ENCODE results near the gene HMGCL.
"Not testable (repeated sequence)": the region's sequence is repeated elsewhere in the genome, so short reads cannot be mapped to it uniquely, and the experiment has no call there.

The HMGCL gene

GRCh38 chr1:23827717-23828116, 2.5 kb upstream of the HMGCL start:
- peaks cover 17% of the 10 kb centered on the region for H3K79me2 ChIP-seq (ENCODE audit: control insufficient read depth, insufficient read depth, low read length, unreplicated experiment)
- H2AFZ ChIP-seq (ENCODE audit: low read length, unreplicated experiment), result peak overlapping the region; percentile 52
- peaks cover 12% of the 10 kb centered on the region for H3K4me1 ChIP-seq (ENCODE audit: control insufficient read depth, insufficient read depth, low read length, unreplicated experiment)
- no peak overlapping the region for H3K27ac ChIP-seq (ENCODE audit: low read depth, low read length)
- no peak overlapping the region for H3K4me3 ChIP-seq (ENCODE audit: low read depth, low read length)
- no peaks in the 10 kb centered on the region for H3K27me3 ChIP-seq (ENCODE audit: insufficient read depth, low read length)
- no peaks in the 10 kb centered on the region for H3K36me3 ChIP-seq (ENCODE audit: insufficient read depth, low read length)

GRCh38 chr1:23826590-23826989, 1.4 kb upstream of the HMGCL start:
- H3K36me3 ChIP-seq (ENCODE audit: insufficient read depth, low read length); H3K27me3 ChIP-seq (ENCODE audit: insufficient read depth, low read length); H2AFZ ChIP-seq (ENCODE audit: low read length, unreplicated experiment); H3K4me3 ChIP-seq (ENCODE audit: low read depth, low read length); H3K27ac ChIP-seq (ENCODE audit: low read depth, low read length): not testable (repeated sequence)
- peaks cover 12% of the 10 kb centered on the region for H3K4me1 ChIP-seq (ENCODE audit: control insufficient read depth, insufficient read depth, low read length, unreplicated experiment)
- H3K79me2 ChIP-seq (ENCODE audit: control insufficient read depth, insufficient read depth, low read length, unreplicated experiment), result peaks cover 17% of the 10 kb centered on the region

GRCh38 chr1:23825762-23826522, 713 bp upstream of the HMGCL start:
- Histone ChIP-seq H3K4me1 (ENCODE audit: control insufficient read depth, insufficient read depth, low read length, unreplicated experiment) (peaks cover 12% of the 10 kb centered on the region), H3K27me3 (ENCODE audit: insufficient read depth, low read length) (no peaks in the 10 kb centered on the region), H3K27ac (ENCODE audit: low read depth, low read length) (0 out of 2 replicates have a peak overlapping the region, but pooled peaks have one; percentile 1), H3K4me3 (ENCODE audit: low read depth, low read length) (peak overlapping the region; percentile 96), H3K36me3 (ENCODE audit: insufficient read depth, low read length) (no peaks in the 10 kb centered on the region), H2AFZ (ENCODE audit: low read length, unreplicated experiment) (peak overlapping the region; percentile 84), H3K79me2 (ENCODE audit: control insufficient read depth, insufficient read depth, low read length, unreplicated experiment) (peaks cover 17% of the 10 kb centered on the region)

GRCh38 chr1:23824711-23825075, 536 bp downstream of the HMGCL start:
- Histone ChIP-seq H3K4me3 (ENCODE audit: low read depth, low read length) (peak overlapping the region; percentile 96), H2AFZ (ENCODE audit: low read length, unreplicated experiment) (peak overlapping the region; percentile 85), H3K36me3 (ENCODE audit: insufficient read depth, low read length) (no peaks in the 10 kb centered on the region), H3K27ac (ENCODE audit: low read depth, low read length) (peak overlapping the region; percentile 69), H3K4me1 (ENCODE audit: control insufficient read depth, insufficient read depth, low read length, unreplicated experiment) (peaks cover 12% of the 10 kb centered on the region), H3K79me2 (ENCODE audit: control insufficient read depth, insufficient read depth, low read length, unreplicated experiment) (peaks cover 17% of the 10 kb centered on the region), H3K27me3 (ENCODE audit: insufficient read depth, low read length) (no peaks in the 10 kb centered on the region)

- Histone ChIP-seq H2AFZ (ENCODE audit: low read length, unreplicated experiment) (no peak overlapping the region), H3K4me3 (ENCODE audit: low read depth, low read length) (peak overlapping the region; percentile 96), H3K27me3 (ENCODE audit: insufficient read depth, low read length) (no peaks in the 10 kb centered on the region), H3K4me1 (ENCODE audit: control insufficient read depth, insufficient read depth, low read length, unreplicated experiment) (peaks cover 12% of the 10 kb centered on the region), H3K36me3 (ENCODE audit: insufficient read depth, low read length) (no peaks in the 10 kb centered on the region), H3K27ac (ENCODE audit: low read depth, low read length) (no peak overlapping the region), H3K79me2 (ENCODE audit: control insufficient read depth, insufficient read depth, low read length, unreplicated experiment) (peaks cover 17% of the 10 kb centered on the region)
Measured at GRCh38 chr1:23823767-23824166, 1.5 kb downstream of the HMGCL start.

GRCh38 chr1:23817633-23818032, 7.6 kb downstream of the HMGCL start:
- no peaks in the 10 kb centered on the region for H3K79me2 ChIP-seq (ENCODE audit: control insufficient read depth, insufficient read depth, low read length, unreplicated experiment)
- H3K4me3 ChIP-seq (ENCODE audit: low read depth, low read length), result no peak overlapping the region
- H3K36me3 ChIP-seq (ENCODE audit: insufficient read depth, low read length), result peaks cover 12% of the 10 kb centered on the region; the same call in 1 of the 2 replicates

GRCh38 chr1:23816906-23817305, 8.3 kb downstream of the HMGCL start:
- Histone ChIP-seq H3K27ac (ENCODE audit: low read depth, low read length) (no peak overlapping the region), H2AFZ (ENCODE audit: low read length, unreplicated experiment) (no peak overlapping the region), H3K79me2 (ENCODE audit: control insufficient read depth, insufficient read depth, low read length, unreplicated experiment) (no peaks in the 10 kb centered on the region), H3K36me3 (ENCODE audit: insufficient read depth, low read length) (peaks cover 12% of the 10 kb centered on the region; the same call in 1 of the 2 replicates), H3K4me3 (ENCODE audit: low read depth, low read length) (no peak overlapping the region), H3K4me1 (ENCODE audit: control insufficient read depth, insufficient read depth, low read length, unreplicated experiment) (no peaks in the 10 kb centered on the region), H3K27me3 (ENCODE audit: insufficient read depth, low read length) (no peaks in the 10 kb centered on the region)

More at GRCh38 chr1:23817633-23818032, 7.6 kb downstream of the HMGCL start:
- Histone ChIP-seq H3K27me3 (ENCODE audit: insufficient read depth, low read length) (no peaks in the 10 kb centered on the region), H3K27ac (ENCODE audit: low read depth, low read length) (no peak overlapping the region), H3K4me1 (ENCODE audit: control insufficient read depth, insufficient read depth, low read length, unreplicated experiment) (no peaks in the 10 kb centered on the region), H2AFZ (ENCODE audit: low read length, unreplicated experiment) (no peak overlapping the region)

GRCh38 chr1:23816361-23816760, 8.9 kb downstream of the HMGCL start:
- Histone ChIP-seq H3K36me3 (ENCODE audit: insufficient read depth, low read length) (peaks cover 12% of the 10 kb centered on the region; the same call in 1 of the 2 replicates), H3K4me1 (ENCODE audit: control insufficient read depth, insufficient read depth, low read length, unreplicated experiment) (no peaks in the 10 kb centered on the region), H3K79me2 (ENCODE audit: control insufficient read depth, insufficient read depth, low read length, unreplicated experiment) (no peaks in the 10 kb centered on the region), H3K4me3 (ENCODE audit: low read depth, low read length) (no peak overlapping the region), H2AFZ (ENCODE audit: low read length, unreplicated experiment) (no peak overlapping the region), H3K27ac (ENCODE audit: low read depth, low read length) (no peak overlapping the region), H3K27me3 (ENCODE audit: insufficient read depth, low read length) (no peaks in the 10 kb centered on the region)

- Histone ChIP-seq H3K27me3 (ENCODE audit: insufficient read depth, low read length) (no peaks in the 10 kb centered on the region), H2AFZ (ENCODE audit: low read length, unreplicated experiment) (no peak overlapping the region), H3K4me1 (ENCODE audit: control insufficient read depth, insufficient read depth, low read length, unreplicated experiment) (no peaks in the 10 kb centered on the region), H3K79me2 (ENCODE audit: control insufficient read depth, insufficient read depth, low read length, unreplicated experiment) (no peaks in the 10 kb centered on the region), H3K4me3 (ENCODE audit: low read depth, low read length) (no peak overlapping the region), H3K36me3 (ENCODE audit: insufficient read depth, low read length) (peaks cover 12% of the 10 kb centered on the region; the same call in 1 of the 2 replicates), H3K27ac (ENCODE audit: low read depth, low read length) (no peak overlapping the region)
Measured at GRCh38 chr1:23814016-23814415, 11.2 kb downstream of the HMGCL start.

GRCh38 chr1:23810818-23811540, 14.2 kb downstream of the HMGCL start:
- H3K79me2 ChIP-seq (ENCODE audit: control insufficient read depth, insufficient read depth, low read length, unreplicated experiment), result no peaks in the 10 kb centered on the region

More at GRCh38 chr1:23810818-23811540, 14.2 kb downstream of the HMGCL start:
- Histone ChIP-seq H3K27me3 (ENCODE audit: insufficient read depth, low read length) (no peaks in the 10 kb centered on the region), H2AFZ (ENCODE audit: low read length, unreplicated experiment) (no peak overlapping the region), H3K36me3 (ENCODE audit: insufficient read depth, low read length) (no peaks in the 10 kb centered on the region; the same call in 1 of the 2 replicates), H3K4me1 (ENCODE audit: control insufficient read depth, insufficient read depth, low read length, unreplicated experiment) (no peaks in the 10 kb centered on the region), H3K27ac (ENCODE audit: low read depth, low read length) (no peak overlapping the region), H3K4me3 (ENCODE audit: low read depth, low read length) (no peak overlapping the region)
